Panc1 (cell line): ENCODE data around the gene MTARC2.

Source experiments
- POLR2AphosphoS5 ChIP-seq: IDR thresholded peaks from 2 replicates; pipeline ENCODE4 v1.6.1; 2012; ENCODE audit warnings: mild to moderate bottlenecking, low read depth, low read length, moderate library complexity
- TCF7L2 ChIP-seq: IDR thresholded peaks from 2 replicates; pipeline ENCODE4 v1.6.1; 2011; ENCODE audit warnings: mild to moderate bottlenecking, low read depth, low read length, inconsistent platforms

DNA sequence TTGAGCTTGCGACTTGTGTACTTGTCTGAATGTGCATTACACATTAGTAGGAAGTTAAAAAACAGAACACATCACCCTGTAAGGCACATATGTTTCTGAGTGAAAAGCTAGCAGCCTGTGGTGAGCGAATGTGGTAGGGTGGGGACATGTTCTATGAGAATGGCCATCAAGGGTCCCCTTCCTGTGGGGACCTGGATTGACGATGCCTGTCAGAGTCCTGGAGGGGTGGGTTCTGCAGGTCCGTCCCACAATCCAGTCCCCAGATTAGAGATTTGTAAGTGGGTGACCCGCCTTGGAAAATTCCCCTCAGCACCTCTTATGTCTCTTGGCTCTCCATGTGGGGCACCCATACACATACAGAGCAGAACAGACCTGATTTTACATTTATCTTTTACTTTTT is 78.6 kb downstream of the MTARC2 start:
- TF ChIP-seq TCF7L2 (no peak), POLR2AphosphoS5 (no peak)
